ENCODE results near the gene RAB11FIP2. TPM values are rescaled to one million over a fixed set of nuclear protein-coding genes. Genes with fewer than 3 reads are reported as not detected.
"Not testable (repeated sequence)": the region's sequence is repeated elsewhere in the genome, so short reads cannot be mapped to it uniquely, and the experiment has no call there.

The RAB11FIP2 gene
- 10 to 100 TPM; 15.5 to 17.9 TPM for total RNA-seq

- ChIA-PET CTCF (no interaction called here), POLR2A (no interaction called here)
- Mint-ChIP-seq H3K27me3 (no peaks in the 10 kb centered on the region), H3K4me1 (peaks cover 29% of the 10 kb centered on the region), H3K36me3 (ENCODE audit: low read depth) (no peaks in the 10 kb centered on the region), H3K4me3 (peak within 1 kb of the TSS; percentile 90), H3K27ac (peak within 1 kb of the TSS; percentile 91), H3K9me3 (no peaks in the 10 kb centered on the region)
- DNase-seq = peak; percentile 96
These were observed at the start of gene RAB11FIP2 for GRCh38 chr10:118046395-118047156. Gene RAB11FIP2, minus strand, starts transcription at chr10:118046941. Its CDS starts 778 bp downstream, at chr10:118046163.

- no peak overlapping the region for H3K4me3 Mint-ChIP-seq
- no peaks in the 10 kb centered on the region for H3K4me1 Mint-ChIP-seq
- ChIA-PET POLR2A (no interaction called here), CTCF (no interaction called here)
- no peaks in the 10 kb centered on the region for H3K36me3 Mint-ChIP-seq (ENCODE audit: low read depth)
- no peak for DNase-seq
- H3K27ac Mint-ChIP-seq = no peak overlapping the region
- H3K27me3 Mint-ChIP-seq = peaks cover 5% of the 10 kb centered on the region
- no peaks in the 10 kb centered on the region for H3K9me3 Mint-ChIP-seq
These were observed 49.3 kb upstream of the RAB11FIP2 start for GRCh38 chr10:118096022-118096421.

- CTCF ChIA-PET = no interaction called here
- no peak overlapping the region for H3K4me3 Mint-ChIP-seq
- H3K4me1 Mint-ChIP-seq = no peaks in the 10 kb centered on the region
- H3K27me3 Mint-ChIP-seq = peaks cover 2% of the 10 kb centered on the region
- no peaks in the 10 kb centered on the region for H3K9me3 Mint-ChIP-seq
- H3K36me3 Mint-ChIP-seq (ENCODE audit: low read depth) = no peaks in the 10 kb centered on the region
- H3K27ac Mint-ChIP-seq = no peak overlapping the region
- POLR2A ChIA-PET = no interaction called here
- no peak for DNase-seq
These were observed 45.5 kb upstream of the RAB11FIP2 start for GRCh38 chr10:118092209-118092608.

GRCh38 chr10:118080817-118081216, 34.1 kb upstream of the RAB11FIP2 start:
- CTCF ChIA-PET = no interaction called here
- peaks cover 4% of the 10 kb centered on the region for H3K9me3 Mint-ChIP-seq
- no peak for DNase-seq
- no peak overlapping the region for H3K27ac Mint-ChIP-seq
- H3K4me3 Mint-ChIP-seq = no peak overlapping the region
- H3K36me3 Mint-ChIP-seq (ENCODE audit: low read depth) = no peaks in the 10 kb centered on the region
- no peaks in the 10 kb centered on the region for H3K4me1 Mint-ChIP-seq
- H3K27me3 Mint-ChIP-seq = no peaks in the 10 kb centered on the region
- POLR2A ChIA-PET = no interaction called here

- Mint-ChIP-seq H3K4me3 (no peak overlapping the region), H3K9me3 (no peaks in the 10 kb centered on the region), H3K27ac (no peak overlapping the region), H3K4me1 (no peaks in the 10 kb centered on the region), H3K27me3 (peaks cover 7% of the 10 kb centered on the region), H3K36me3 (ENCODE audit: low read depth) (no peaks in the 10 kb centered on the region)
- CTCF ChIA-PET = no interaction called here
- no peak for DNase-seq
- POLR2A ChIA-PET = no interaction called here
These were observed 30.0 kb upstream of the RAB11FIP2 start for GRCh38 chr10:118076705-118077104.

- H3K4me1 Mint-ChIP-seq = no peaks in the 10 kb centered on the region
- H3K27ac Mint-ChIP-seq = no peak overlapping the region
- CTCF ChIA-PET = no interaction called here
- no peak overlapping the region for H3K4me3 Mint-ChIP-seq
- H3K36me3 Mint-ChIP-seq (ENCODE audit: low read depth) = no peaks in the 10 kb centered on the region
- DNase-seq = no peak
- POLR2A ChIA-PET = no interaction called here
- H3K27me3 Mint-ChIP-seq = peaks cover 14% of the 10 kb centered on the region
- no peaks in the 10 kb centered on the region for H3K9me3 Mint-ChIP-seq
These were observed 26.1 kb upstream of the RAB11FIP2 start for GRCh38 chr10:118072840-118073239.

- H3K4me3 Mint-ChIP-seq; DNase-seq; H3K27ac Mint-ChIP-seq; POLR2A ChIA-PET; H3K4me1 Mint-ChIP-seq; H3K9me3 Mint-ChIP-seq; CTCF ChIA-PET; H3K36me3 Mint-ChIP-seq (ENCODE audit: low read depth): not testable (repeated sequence)
- H3K27me3 Mint-ChIP-seq = peaks cover 18% of the 10 kb centered on the region
These were observed 20.6 kb upstream of the RAB11FIP2 start for GRCh38 chr10:118067389-118067788.

- no peak overlapping the region for H3K27ac Mint-ChIP-seq
- no peak overlapping the region for H3K4me3 Mint-ChIP-seq
- POLR2A ChIA-PET = no interaction called here
- no peaks in the 10 kb centered on the region for H3K4me1 Mint-ChIP-seq
- H3K9me3 Mint-ChIP-seq = no peaks in the 10 kb centered on the region
- no peak for DNase-seq
- no peaks in the 10 kb centered on the region for H3K36me3 Mint-ChIP-seq (ENCODE audit: low read depth)
- CTCF ChIA-PET = no interaction called here
- H3K27me3 Mint-ChIP-seq = peaks cover 29% of the 10 kb centered on the region
These were observed 16.1 kb upstream of the RAB11FIP2 start for GRCh38 chr10:118062798-118063238.

- Mint-ChIP-seq H3K4me3 (no peak overlapping the region), H3K36me3 (ENCODE audit: low read depth) (no peaks in the 10 kb centered on the region), H3K27ac (no peak overlapping the region), H3K4me1 (no peaks in the 10 kb centered on the region), H3K9me3 (no peaks in the 10 kb centered on the region), H3K27me3 (peaks cover 24% of the 10 kb centered on the region)
- ChIA-PET POLR2A (no interaction called here), CTCF (no interaction called here)
- no peak for DNase-seq
These were observed 11.6 kb upstream of the RAB11FIP2 start for GRCh38 chr10:118058371-118058770.

- no peak overlapping the region for H3K27ac Mint-ChIP-seq
- no peak overlapping the region for H3K4me3 Mint-ChIP-seq
- no peaks in the 10 kb centered on the region for H3K9me3 Mint-ChIP-seq
- H3K4me1 Mint-ChIP-seq = no peaks in the 10 kb centered on the region
- H3K27me3 Mint-ChIP-seq = peaks cover 18% of the 10 kb centered on the region
- ChIA-PET CTCF (interaction anchor here (0.6 kb wide), 1 partner anchor 949 kb away, joined by 3 read pairs; no protein-coding TSS in a partner anchor), POLR2A (no interaction called here)
- DNase-seq = no peak
- H3K36me3 Mint-ChIP-seq (ENCODE audit: low read depth) = no peaks in the 10 kb centered on the region
These were observed 10.6 kb upstream of the RAB11FIP2 start for GRCh38 chr10:118057361-118057760.

- ChIA-PET CTCF (no interaction called here), POLR2A (no interaction called here)
- no peaks in the 10 kb centered on the region for H3K36me3 Mint-ChIP-seq (ENCODE audit: low read depth)
- H3K9me3 Mint-ChIP-seq = no peaks in the 10 kb centered on the region
- no peak for DNase-seq
- no peaks in the 10 kb centered on the region for H3K27me3 Mint-ChIP-seq
- no peak overlapping the region for H3K27ac Mint-ChIP-seq
- no peak overlapping the region for H3K4me3 Mint-ChIP-seq
- H3K4me1 Mint-ChIP-seq = no peaks in the 10 kb centered on the region
These were observed 7.6 kb upstream of the RAB11FIP2 start for GRCh38 chr10:118054383-118054782.

- H3K27ac Mint-ChIP-seq = no peak overlapping the region
- ChIA-PET POLR2A (no interaction called here), CTCF (no interaction called here)
- H3K4me1 Mint-ChIP-seq = no peaks in the 10 kb centered on the region
- H3K9me3 Mint-ChIP-seq = no peaks in the 10 kb centered on the region
- no peak overlapping the region for H3K4me3 Mint-ChIP-seq
- no peaks in the 10 kb centered on the region for H3K27me3 Mint-ChIP-seq
- DNase-seq = no peak
- no peaks in the 10 kb centered on the region for H3K36me3 Mint-ChIP-seq (ENCODE audit: low read depth)
These were observed 6.1 kb upstream of the RAB11FIP2 start for GRCh38 chr10:118052816-118053215.

GRCh38 chr10:118047880-118048279, 1.1 kb upstream of the RAB11FIP2 start:
- Mint-ChIP-seq H3K4me3 (peak overlapping the region; percentile 90), H3K4me1 (peaks cover 25% of the 10 kb centered on the region), H3K27ac (no peak overlapping the region), H3K36me3 (ENCODE audit: low read depth) (no peaks in the 10 kb centered on the region), H3K27me3 (no peaks in the 10 kb centered on the region), H3K9me3 (no peaks in the 10 kb centered on the region)
- no peak for DNase-seq
- CTCF ChIA-PET = no interaction called here
- POLR2A ChIA-PET = no interaction called here

GRCh38 chr10:118047157-118047719, 497 bp upstream of the RAB11FIP2 start:
- peaks cover 29% of the 10 kb centered on the region for H3K4me1 Mint-ChIP-seq
- no peaks in the 10 kb centered on the region for H3K9me3 Mint-ChIP-seq
- H3K4me3 Mint-ChIP-seq = peak overlapping the region; percentile 90
- ChIA-PET CTCF (no interaction called here), POLR2A (no interaction called here)
- H3K27ac Mint-ChIP-seq = peak overlapping the region; percentile 87
- DNase-seq = no peak
- H3K27me3 Mint-ChIP-seq = no peaks in the 10 kb centered on the region
- H3K36me3 Mint-ChIP-seq (ENCODE audit: low read depth) = no peaks in the 10 kb centered on the region

All from activated CD4-positive, alpha-beta T cell treated with anti-CD3 and anti-CD28 coated beads, Interleukin-2, amount 10 ng/mL, durations not matched to agents 7 days and 5 days (primary cell).